PC-3 (cell line): ENCODE data around the gene NRM.

Experiments used
- EZH2 ChIP-seq: fragments of 300-600 bp; sonication (generic); IDR thresholded peaks from one replicate; pipeline ENCODE4 v1.6.1; 2017; ENCODE audit warnings: antibody characterized with exemption, mild to moderate bottlenecking, low read length; ENCODE audit not compliant: unreplicated experiment
- TF ChIP-seq, protein P1 (sequence below): fragments of 300-600 bp; sonication (generic); conservative IDR thresholded peaks from 2 replicates; pipeline ENCODE4 v1.5.1; 2017; ENCODE audit warnings: antibody characterized with exemption, low read depth, mild to moderate bottlenecking, low read length

- TF ChIP-seq, protein P1, sequence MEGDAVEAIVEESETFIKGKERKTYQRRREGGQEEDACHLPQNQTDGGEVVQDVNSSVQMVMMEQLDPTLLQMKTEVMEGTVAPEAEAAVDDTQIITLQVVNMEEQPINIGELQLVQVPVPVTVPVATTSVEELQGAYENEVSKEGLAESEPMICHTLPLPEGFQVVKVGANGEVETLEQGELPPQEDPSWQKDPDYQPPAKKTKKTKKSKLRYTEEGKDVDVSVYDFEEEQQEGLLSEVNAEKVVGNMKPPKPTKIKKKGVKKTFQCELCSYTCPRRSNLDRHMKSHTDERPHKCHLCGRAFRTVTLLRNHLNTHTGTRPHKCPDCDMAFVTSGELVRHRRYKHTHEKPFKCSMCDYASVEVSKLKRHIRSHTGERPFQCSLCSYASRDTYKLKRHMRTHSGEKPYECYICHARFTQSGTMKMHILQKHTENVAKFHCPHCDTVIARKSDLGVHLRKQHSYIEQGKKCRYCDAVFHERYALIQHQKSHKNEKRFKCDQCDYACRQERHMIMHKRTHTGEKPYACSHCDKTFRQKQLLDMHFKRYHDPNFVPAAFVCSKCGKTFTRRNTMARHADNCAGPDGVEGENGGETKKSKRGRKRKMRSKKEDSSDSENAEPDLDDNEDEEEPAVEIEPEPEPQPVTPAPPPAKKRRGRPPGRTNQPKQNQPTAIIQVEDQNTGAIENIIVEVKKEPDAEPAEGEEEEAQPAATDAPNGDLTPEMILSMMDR, result no peak
- TF ChIP-seq EZH2, result no peak
These were observed 34.3 kb downstream of the NRM start for GRCh38 chr6:30656513-30656912.
